ENCODE results near the gene TMEM213. TPM values are rescaled to one million over a fixed set of nuclear protein-coding genes. Genes with fewer than 3 reads are reported as not detected.

The TMEM213 gene
- total and polyA plus RNA-seq, 10 of the 15 experiments (the other 5 are each of a cell fraction or from before 2014, with no cell fraction given): not detected

GRCh38 chr7:138821912-138822311, 24.1 kb downstream of the TMEM213 start:
- ATAC-seq: no peak
- no peak for DNase-seq (ENCODE audit: low read depth, low spot score)
- CTCF ChIA-PET: no interaction called here
- Histone ChIP-seq H3K79me2 (ENCODE audit: control insufficient read depth, insufficient read depth, low read length) (no peaks in the 10 kb centered on the region), H4K20me1 (ENCODE audit: control insufficient read depth, insufficient read depth) (no peaks in the 10 kb centered on the region), H3K9ac (ENCODE audit: control insufficient read depth, insufficient read depth, low read length) (no peak overlapping the region), H3K27me3 (replicated peaks in 1 of 2; ENCODE audit: control insufficient read depth in 2 of 2, insufficient read depth in 2 of 2, low read length in 1 of 2) (no peaks in the 10 kb centered on the region), H3K27ac (ENCODE audit: control insufficient read depth, insufficient read depth) (no peak overlapping the region), H3K9me3 (replicated peaks; ENCODE audit: control insufficient read depth, insufficient read depth, low read length) (no peaks in the 10 kb centered on the region), H2AFZ (ENCODE audit: control insufficient read depth, low read depth, low read length) (no peak overlapping the region), H3K36me3 (ENCODE audit: control insufficient read depth in 2 of 2, insufficient read depth in 2 of 2, low read length in 1 of 2) (no peaks in the 10 kb centered on the region), H3K4me1 (ENCODE audit: control insufficient read depth, insufficient read depth, low read length) (no peaks in the 10 kb centered on the region), H3K4me2 (ENCODE audit: control insufficient read depth, insufficient read depth) (no peak overlapping the region), H3K4me3 (no peak overlapping the region)
- TF ChIP-seq ZNF24 (IDR thresholded peaks at IDR 0.05) (no peak), MYB (IDR thresholded peaks at IDR 0.05; ENCODE audit: borderline replicate concordance, low read depth, low read length) (no peak), E2F8 (IDR thresholded peaks at IDR 0.05; ENCODE audit: low read depth, partially characterized antibody) (no peak), CTCF (IDR thresholded peaks at IDR 0.05 in 2 of 3, conservative IDR thresholded peaks at IDR 0.05 in 1 of 3; ENCODE audit: control insufficient read depth in 2 of 3, extremely low read depth in 1 of 3, insufficient read depth in 1 of 3, low read depth in 3 of 3, low read length in 3 of 3) (no peak), STAT1 (conservative IDR thresholded peaks at IDR 0.05) (no peak), TCF12 (IDR thresholded peaks at IDR 0.05; ENCODE audit: low read depth, low read length) (no peak), SKIL (IDR thresholded peaks at IDR 0.05; ENCODE audit: low read depth, poor library complexity, severe bottlenecking) (no peak), NFYA (IDR thresholded peaks at IDR 0.05; ENCODE audit: borderline replicate concordance, low read depth, low read length) (no peak), BCL3 (IDR thresholded peaks at IDR 0.05; ENCODE audit: borderline replicate concordance, insufficient read depth, low read depth, low read length, poor library complexity, severe bottlenecking) (no peak), USF2 (IDR thresholded peaks at IDR 0.05; ENCODE audit: borderline replicate concordance, low read depth, low read length) (no peak), RCOR1 (conservative IDR thresholded peaks at IDR 0.05; ENCODE audit: low read depth, low read length) (no peak), LARP7 (IDR thresholded peaks at IDR 0.05) (no peak), SP1 (IDR thresholded peaks at IDR 0.05; ENCODE audit: low read depth, low read length) (no peak)
- FAIRE-seq: no peak
- SMC1A ChIA-PET (ENCODE audit: uncharacterized antibody, unreplicated experiment): no interaction called here
- WGBS (ENCODE audit: insufficient coverage, insufficient replicate concordance, low lambda C conversion rate, missing lambda C conversion rate): 52% methylated on average over 7 of the region's 7 CpGs
- in situ Hi-C loops (cut with MboI): no loop called here
- no TSS peak for BruUV-seq (replicated peaks)
- POLR2A ChIA-PET: no interaction called here
- RAD21 ChIA-PET (ENCODE audit: unreplicated experiment): no interaction called here
- intact Hi-C loops (cut with micrococcal nuclease; ENCODE audit: unreplicated experiment): no loop called here
